GM21529 (cell line): ENCODE results near the gene CYP26A1.

ENCODE experiments used
- ATAC-seq: cut with Tn5 transposase; IDR thresholded peaks from one replicate; pipeline ENCODE4 v1.9.1; 2021; ENCODE audit not compliant: unreplicated experiment

Gene CYP26A1

GRCh38 chr10:93113042-93113441, 39.3 kb downstream of the CYP26A1 start:
- no peak for ATAC-seq

- peak; percentile 54 for ATAC-seq
These were observed 42.1 kb downstream of the CYP26A1 start for GRCh38 chr10:93115661-93116383.

GRCh38 chr10:93121311-93121710, 47.6 kb downstream of the CYP26A1 start:
- ATAC-seq: no peak

GRCh38 chr10:93123766-93124165, 50.1 kb downstream of the CYP26A1 start:
- no peak for ATAC-seq

- peak; percentile 79 for ATAC-seq
These were observed 51.1 kb downstream of the CYP26A1 start for GRCh38 chr10:93124580-93125318.

- no peak for ATAC-seq
These were observed 52.3 kb downstream of the CYP26A1 start for GRCh38 chr10:93125966-93126365.

- no peak for ATAC-seq
These were observed 52.9 kb downstream of the CYP26A1 start for GRCh38 chr10:93126483-93127052.
